ENCODE data around the gene CDH24. TPM values are rescaled to one million over a fixed set of nuclear protein-coding genes. Genes with fewer than 3 reads are reported as not detected.
A peak's percentile ranks its signal among the peaks of the same experiment; 100 is the strongest.

CDH24 gene
- polyA plus RNA-seq, 1 donor from 2014 or later = 31.7 TPM

DNA sequence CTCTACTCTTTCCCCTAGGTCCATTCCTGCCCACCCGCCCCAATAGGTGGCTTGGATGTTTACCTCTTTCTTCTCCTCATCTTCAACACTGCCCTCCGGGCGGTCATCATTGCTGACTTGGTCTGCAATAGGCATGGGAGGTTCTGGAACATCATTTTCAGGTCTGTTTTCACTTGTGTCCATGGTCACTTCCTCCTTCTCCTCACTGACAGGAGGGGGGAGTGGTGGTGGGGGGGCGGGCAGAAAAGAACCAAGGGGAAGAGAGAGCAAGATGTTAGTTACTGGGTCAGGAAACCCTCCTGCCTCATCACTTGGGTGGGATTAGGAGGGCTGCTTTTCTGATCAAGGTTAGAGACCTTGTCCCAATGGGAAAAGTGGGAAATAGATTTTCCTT, 12.1 kb upstream of the CDH24 start:
- Histone ChIP-seq H3K9me2 (ENCODE audit: insufficient read depth, low read length) (no peaks in the 10 kb centered on the region), H3K9me3 (ENCODE audit: low read length) (no peaks in the 10 kb centered on the region), H3F3A (ENCODE audit: insufficient read depth, low read length, poor library complexity, severe bottlenecking) (peaks cover 5% of the 10 kb centered on the region), H2AFZ (ENCODE audit: low read depth, low read length) (no peak overlapping the region), H3K4me2 (ENCODE audit: low read length) (peak overlapping the region; percentile 70), H3K79me2 (replicated peaks; ENCODE audit: insufficient read depth, low read length) (peaks cover 56% of the 10 kb centered on the region), H3K36me3 (ENCODE audit: insufficient read depth, low read length) (peaks cover 16% of the 10 kb centered on the region), H3K9ac (ENCODE audit: low read length) (peak overlapping the region; percentile 33), H3K27me3 (ENCODE audit: insufficient read depth, low read depth, low read length) (no peaks in the 10 kb centered on the region), H4K20me1 (ENCODE audit: insufficient read depth) (peaks cover 24% of the 10 kb centered on the region), H3K4me3 (ENCODE audit: low read length) (peak overlapping the region; percentile 72), H3K27ac (ENCODE audit: low read length) (peak overlapping the region; percentile 3)
- TF ChIP-seq, protein P1, sequence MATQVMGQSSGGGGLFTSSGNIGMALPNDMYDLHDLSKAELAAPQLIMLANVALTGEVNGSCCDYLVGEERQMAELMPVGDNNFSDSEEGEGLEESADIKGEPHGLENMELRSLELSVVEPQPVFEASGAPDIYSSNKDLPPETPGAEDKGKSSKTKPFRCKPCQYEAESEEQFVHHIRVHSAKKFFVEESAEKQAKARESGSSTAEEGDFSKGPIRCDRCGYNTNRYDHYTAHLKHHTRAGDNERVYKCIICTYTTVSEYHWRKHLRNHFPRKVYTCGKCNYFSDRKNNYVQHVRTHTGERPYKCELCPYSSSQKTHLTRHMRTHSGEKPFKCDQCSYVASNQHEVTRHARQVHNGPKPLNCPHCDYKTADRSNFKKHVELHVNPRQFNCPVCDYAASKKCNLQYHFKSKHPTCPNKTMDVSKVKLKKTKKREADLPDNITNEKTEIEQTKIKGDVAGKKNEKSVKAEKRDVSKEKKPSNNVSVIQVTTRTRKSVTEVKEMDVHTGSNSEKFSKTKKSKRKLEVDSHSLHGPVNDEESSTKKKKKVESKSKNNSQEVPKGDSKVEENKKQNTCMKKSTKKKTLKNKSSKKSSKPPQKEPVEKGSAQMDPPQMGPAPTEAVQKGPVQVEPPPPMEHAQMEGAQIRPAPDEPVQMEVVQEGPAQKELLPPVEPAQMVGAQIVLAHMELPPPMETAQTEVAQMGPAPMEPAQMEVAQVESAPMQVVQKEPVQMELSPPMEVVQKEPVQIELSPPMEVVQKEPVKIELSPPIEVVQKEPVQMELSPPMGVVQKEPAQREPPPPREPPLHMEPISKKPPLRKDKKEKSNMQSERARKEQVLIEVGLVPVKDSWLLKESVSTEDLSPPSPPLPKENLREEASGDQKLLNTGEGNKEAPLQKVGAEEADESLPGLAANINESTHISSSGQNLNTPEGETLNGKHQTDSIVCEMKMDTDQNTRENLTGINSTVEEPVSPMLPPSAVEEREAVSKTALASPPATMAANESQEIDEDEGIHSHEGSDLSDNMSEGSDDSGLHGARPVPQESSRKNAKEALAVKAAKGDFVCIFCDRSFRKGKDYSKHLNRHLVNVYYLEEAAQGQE (IDR thresholded peaks at IDR 0.05; ENCODE audit: borderline replicate concordance) = no peak
- TF ChIP-seq POLR2AphosphoS5 (IDR thresholded peaks at IDR 0.05) (no peak), EP300 (conservative IDR thresholded peaks at IDR 0.05; ENCODE audit: poor library complexity, severe bottlenecking) (no peak), TAF1 (IDR thresholded peaks at IDR 0.05; ENCODE audit: low read depth) (no peak), EZH2 (IDR thresholded peaks at IDR 0.05; ENCODE audit: borderline replicate concordance, insufficient read depth, low read length, poor library complexity, severe bottlenecking) (no peak), MXI1 (conservative IDR thresholded peaks at IDR 0.05; ENCODE audit: poor library complexity, severe bottlenecking) (no peak), SMC3 (conservative IDR thresholded peaks at IDR 0.05; ENCODE audit: poor library complexity) (no peak), RAD21 (conservative IDR thresholded peaks at IDR 0.05) (no peak)
- TF ChIP-seq, protein P2, sequence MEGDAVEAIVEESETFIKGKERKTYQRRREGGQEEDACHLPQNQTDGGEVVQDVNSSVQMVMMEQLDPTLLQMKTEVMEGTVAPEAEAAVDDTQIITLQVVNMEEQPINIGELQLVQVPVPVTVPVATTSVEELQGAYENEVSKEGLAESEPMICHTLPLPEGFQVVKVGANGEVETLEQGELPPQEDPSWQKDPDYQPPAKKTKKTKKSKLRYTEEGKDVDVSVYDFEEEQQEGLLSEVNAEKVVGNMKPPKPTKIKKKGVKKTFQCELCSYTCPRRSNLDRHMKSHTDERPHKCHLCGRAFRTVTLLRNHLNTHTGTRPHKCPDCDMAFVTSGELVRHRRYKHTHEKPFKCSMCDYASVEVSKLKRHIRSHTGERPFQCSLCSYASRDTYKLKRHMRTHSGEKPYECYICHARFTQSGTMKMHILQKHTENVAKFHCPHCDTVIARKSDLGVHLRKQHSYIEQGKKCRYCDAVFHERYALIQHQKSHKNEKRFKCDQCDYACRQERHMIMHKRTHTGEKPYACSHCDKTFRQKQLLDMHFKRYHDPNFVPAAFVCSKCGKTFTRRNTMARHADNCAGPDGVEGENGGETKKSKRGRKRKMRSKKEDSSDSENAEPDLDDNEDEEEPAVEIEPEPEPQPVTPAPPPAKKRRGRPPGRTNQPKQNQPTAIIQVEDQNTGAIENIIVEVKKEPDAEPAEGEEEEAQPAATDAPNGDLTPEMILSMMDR (IDR thresholded peaks at IDR 0.05; ENCODE audit: poor library complexity, severe bottlenecking) = no peak

DNA sequence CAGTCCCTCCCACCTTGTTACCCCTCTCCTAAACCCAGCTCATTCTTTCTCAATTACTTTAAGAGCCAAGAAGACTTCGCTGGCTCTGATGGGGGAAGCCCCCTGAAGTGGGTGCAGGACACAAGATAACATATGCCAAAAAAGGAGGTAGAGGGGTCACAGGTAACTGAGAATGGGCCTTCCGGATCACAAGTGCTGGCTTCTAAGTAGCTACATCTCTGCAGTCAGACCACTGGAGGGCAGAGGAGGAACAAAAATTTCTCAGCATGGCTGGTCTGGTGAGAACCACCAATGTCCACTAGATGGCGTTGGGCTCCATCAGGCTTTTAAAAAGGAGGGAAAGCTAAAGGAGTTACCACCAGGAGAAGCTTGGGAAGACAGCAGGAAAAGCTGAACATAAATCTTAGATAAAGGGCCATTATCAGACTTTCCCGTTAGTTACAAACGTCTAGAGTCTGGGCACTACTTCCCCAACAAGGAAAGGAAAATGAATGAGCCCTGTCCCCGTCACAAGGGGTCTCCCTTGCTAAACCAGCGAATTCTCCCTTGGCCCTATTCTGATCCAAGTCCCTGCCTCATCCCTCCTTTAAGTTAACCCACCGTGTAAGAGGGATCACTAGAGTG, 11.6 kb upstream of the CDH24 start:
- TF ChIP-seq RAD21 (conservative IDR thresholded peaks at IDR 0.05) (peak; percentile 81), TAF1 (IDR thresholded peaks at IDR 0.05; ENCODE audit: low read depth) (no peak), POLR2AphosphoS5 (IDR thresholded peaks at IDR 0.05) (peak; percentile 22), EP300 (conservative IDR thresholded peaks at IDR 0.05; ENCODE audit: poor library complexity, severe bottlenecking) (no peak), SMC3 (conservative IDR thresholded peaks at IDR 0.05; ENCODE audit: poor library complexity) (peak; percentile 90), MXI1 (conservative IDR thresholded peaks at IDR 0.05; ENCODE audit: poor library complexity, severe bottlenecking) (peak; percentile 31), EZH2 (IDR thresholded peaks at IDR 0.05; ENCODE audit: borderline replicate concordance, insufficient read depth, low read length, poor library complexity, severe bottlenecking) (no peak)
- TF ChIP-seq, protein P1 (IDR thresholded peaks at IDR 0.05; ENCODE audit: borderline replicate concordance) = peak; percentile 67
- TF ChIP-seq, protein P2 (IDR thresholded peaks at IDR 0.05; ENCODE audit: poor library complexity, severe bottlenecking) = peak; percentile 99
- Histone ChIP-seq H3K9me3 (ENCODE audit: low read length) (no peaks in the 10 kb centered on the region), H3K4me3 (ENCODE audit: low read length) (peak overlapping the region; percentile 72), H3K79me2 (replicated peaks; ENCODE audit: insufficient read depth, low read length) (peaks cover 56% of the 10 kb centered on the region), H3K27me3 (ENCODE audit: insufficient read depth, low read depth, low read length) (no peaks in the 10 kb centered on the region), H3K9ac (ENCODE audit: low read length) (peak overlapping the region; percentile 47), H3F3A (ENCODE audit: insufficient read depth, low read length, poor library complexity, severe bottlenecking) (peaks cover 5% of the 10 kb centered on the region), H4K20me1 (ENCODE audit: insufficient read depth) (peaks cover 28% of the 10 kb centered on the region), H3K27ac (ENCODE audit: low read length) (no peak overlapping the region), H3K9me2 (ENCODE audit: insufficient read depth, low read length) (no peaks in the 10 kb centered on the region), H3K36me3 (ENCODE audit: insufficient read depth, low read length) (peaks cover 16% of the 10 kb centered on the region), H3K4me2 (ENCODE audit: low read length) (peak overlapping the region; percentile 87), H2AFZ (ENCODE audit: low read depth, low read length) (no peak overlapping the region)
